Globus pallidus (tissue), 1 donor: ENCODE results near the gene RNU1-1.
"Not testable (repeated sequence)": the region's sequence is repeated elsewhere in the genome, so short reads cannot be mapped to it uniquely, and the experiment has no call there.

ENCODE experiments used
- DNase-seq: peaks from one replicate; pipeline ENCODE4 v3.0.0-alpha.2; 2015; ENCODE audit warnings: low spot score

RNU1-1 gene

DNA sequence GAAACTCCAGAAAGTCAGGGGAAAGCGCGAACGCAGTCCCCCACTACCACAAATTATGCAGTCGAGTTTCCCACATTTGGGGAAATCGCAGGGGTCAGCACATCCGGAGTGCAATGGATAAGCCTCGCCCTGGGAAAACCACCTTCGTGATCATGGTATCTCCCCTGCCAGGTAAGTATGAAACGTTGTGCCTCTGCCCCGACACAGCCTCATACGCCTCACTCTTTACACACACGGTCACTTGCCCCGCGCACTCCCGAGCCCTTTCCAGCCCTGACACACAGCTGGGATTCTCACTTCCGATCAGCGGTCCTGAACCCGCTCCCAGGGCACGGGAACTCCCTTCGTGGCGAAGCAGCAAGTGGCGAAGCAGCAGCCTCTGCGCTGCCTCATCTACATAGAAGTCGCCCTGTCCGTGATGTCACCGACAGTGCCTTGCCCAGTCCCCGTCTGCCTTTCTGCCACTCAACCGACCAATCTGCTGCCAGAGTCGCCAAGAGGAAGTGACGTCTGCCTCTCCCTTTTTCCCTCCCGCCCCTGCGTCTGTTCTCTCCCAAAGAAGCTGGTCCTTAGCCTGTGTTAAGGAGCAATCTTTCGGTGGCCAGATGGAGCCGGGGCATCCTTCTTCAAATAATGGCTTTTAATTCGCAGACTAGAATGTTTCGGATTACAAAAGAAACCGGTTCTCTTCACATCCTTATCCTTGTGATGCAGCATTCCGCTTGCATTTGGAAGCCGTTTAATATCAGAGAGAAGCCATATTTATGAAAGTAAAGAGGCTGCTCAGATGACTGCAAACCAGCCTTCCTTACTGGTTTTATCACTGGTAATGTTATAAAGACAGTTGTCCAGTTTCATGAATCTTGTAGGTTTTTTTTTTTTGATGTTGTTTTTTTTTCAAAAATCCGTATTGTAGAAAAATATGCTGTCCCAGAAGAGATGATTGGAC lies at the start of gene RNU1-1:
TSS of gene RNU1-1 (minus strand) at position 179 of the 949 bp plus-strand sequence.
- peak; percentile 79 for DNase-seq

DNA sequence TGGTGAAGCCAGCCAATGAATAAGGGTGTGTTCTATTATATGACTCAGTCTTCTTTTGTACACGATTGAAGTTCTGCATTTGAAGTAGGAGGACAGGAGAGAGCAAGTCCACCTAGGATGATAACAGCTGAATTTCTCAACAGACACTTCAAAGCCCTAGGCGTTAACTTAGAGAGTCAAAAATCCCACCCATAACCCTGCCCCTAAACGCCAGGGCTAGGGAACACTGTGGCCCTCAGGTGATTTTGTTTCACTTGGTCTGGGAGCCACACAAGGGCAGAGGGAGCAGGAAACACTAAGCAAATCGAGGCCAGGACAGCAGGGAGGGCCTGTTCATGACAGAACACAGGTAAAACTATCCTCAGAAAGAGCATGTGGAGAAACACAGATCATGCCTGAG lies 47.0 kb upstream of the RNU1-1 start:
- DNase-seq = not testable (repeated sequence)

GRCh38 chr1:16560498-16560897 lies 46.4 kb upstream of the RNU1-1 start:
- DNase-seq = not testable (repeated sequence)

DNA sequence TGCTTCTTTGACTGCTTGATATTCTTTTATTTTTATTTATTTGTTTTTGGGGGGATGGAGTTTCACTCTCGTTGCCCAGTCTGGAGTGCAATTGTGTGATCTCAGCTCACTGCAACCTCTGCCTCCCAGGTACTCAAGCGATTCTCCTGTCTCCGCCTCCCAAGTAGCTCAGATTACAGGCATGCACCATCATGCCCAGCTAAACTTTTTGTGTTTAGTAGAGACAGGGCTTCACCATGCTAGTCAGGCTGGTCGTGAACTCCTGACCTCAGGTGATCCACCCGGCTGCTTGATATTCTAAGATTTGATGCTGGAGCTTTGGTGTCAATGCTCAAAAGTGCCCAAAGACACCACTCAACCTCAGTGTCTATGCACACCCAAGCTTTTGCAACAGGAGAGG lies 45.6 kb upstream of the RNU1-1 start:
- not testable (repeated sequence) for DNase-seq

- DNase-seq = not testable (repeated sequence)
Measured at GRCh38 chr1:16557034-16557433, 42.9 kb upstream of the RNU1-1 start.

GRCh38 chr1:16553244-16553643 lies 39.2 kb upstream of the RNU1-1 start:
- not testable (repeated sequence) for DNase-seq

DNA sequence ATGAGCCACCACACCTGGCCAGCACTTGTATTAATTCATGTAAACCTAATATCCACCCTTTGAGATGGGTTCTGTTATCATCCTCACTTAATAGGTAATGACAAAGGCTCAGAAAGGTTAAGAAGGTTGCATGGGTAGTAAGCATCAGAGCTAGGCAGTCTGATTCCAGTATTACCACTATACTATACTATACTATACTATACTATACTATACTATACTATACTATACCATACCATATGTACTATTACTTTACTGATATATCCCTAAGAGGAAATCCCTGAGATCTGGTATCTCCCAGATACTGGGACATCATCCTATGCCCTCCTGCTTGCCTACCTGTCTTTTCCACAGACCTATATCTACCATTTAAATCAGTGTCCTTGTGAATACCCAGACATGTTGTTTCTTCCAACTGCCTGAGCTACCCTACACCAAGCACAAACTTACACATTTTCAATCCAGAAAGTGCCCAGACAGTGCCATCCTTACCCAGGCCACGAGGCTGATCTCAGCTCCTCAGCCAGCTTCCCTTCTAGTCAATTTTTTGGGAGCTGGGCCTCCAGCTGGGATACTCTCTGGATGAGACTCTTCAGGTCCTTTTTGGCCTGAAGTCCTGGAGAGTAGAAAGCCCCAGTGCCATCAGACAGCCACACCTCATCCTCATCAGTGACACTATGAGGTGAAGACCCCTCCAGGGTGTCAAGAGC lies 36.3 kb upstream of the RNU1-1 start:
- not testable (repeated sequence) for DNase-seq

DNA sequence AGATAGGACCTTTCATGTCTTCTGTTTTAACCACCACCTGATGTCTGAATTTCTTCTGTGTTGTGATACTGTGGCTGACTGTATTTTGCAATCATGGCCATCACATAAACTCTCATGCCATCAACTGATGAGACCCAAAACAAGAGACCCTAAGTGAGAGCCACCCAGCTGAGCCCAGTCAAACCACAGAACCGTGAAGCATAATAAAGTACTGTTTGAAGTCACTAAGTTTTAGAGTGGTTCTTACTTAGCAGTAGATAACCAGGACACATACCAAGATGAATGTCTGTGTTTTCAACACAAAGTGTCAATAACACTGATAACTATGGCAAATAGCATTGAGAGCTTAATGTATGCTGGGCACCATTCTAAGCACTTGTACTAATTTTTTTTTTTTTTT lies 35.5 kb upstream of the RNU1-1 start:
- DNase-seq = not testable (repeated sequence)

GRCh38 chr1:16547502-16548241 lies 33.6 kb upstream of the RNU1-1 start:
- not testable (repeated sequence) for DNase-seq

GRCh38 chr1:16545682-16546095 lies 31.6 kb upstream of the RNU1-1 start:
- not testable (repeated sequence) for DNase-seq

GRCh38 chr1:16540421-16540893 lies 26.4 kb upstream of the RNU1-1 start:
- not testable (repeated sequence) for DNase-seq

DNA sequence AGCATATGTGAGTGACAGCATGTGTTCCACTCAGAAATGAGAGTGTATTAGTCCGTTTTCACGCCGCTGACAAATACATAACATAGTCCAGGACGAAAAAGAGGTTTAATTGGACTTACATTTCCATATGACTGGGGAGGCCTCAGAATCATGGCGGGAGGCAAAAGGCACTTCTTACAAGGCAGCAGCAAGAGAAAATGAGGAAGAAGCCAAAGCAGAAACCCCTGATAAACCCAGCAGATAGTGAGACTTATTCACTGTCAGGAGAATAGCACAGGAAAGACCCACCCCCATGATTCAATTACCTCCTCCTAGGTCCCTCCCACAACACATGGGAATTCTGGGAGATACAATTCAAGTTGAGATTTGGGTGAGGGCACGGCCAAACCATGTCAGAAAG lies 23.4 kb upstream of the RNU1-1 start:
- not testable (repeated sequence) for DNase-seq

DNA sequence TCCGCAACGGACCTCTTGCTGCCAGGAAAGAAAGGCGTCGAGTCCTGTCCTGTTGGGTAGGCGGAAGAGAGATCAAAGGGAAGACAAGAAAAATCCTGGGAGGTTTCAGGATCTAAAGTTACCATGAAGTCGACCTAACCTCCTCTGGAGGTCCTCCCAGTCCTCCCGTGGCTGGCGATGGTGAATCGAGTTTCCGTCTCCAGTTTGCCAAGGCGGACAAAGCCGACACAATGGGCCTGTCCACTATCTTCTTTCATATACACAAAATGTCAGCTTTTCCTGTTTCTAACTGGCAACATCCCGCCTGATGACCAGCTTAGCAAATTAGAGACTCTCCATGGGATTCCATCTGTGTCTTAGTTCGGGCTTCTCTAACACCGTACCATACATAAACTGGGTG lies 22.7 kb upstream of the RNU1-1 start:
- DNase-seq = not testable (repeated sequence)

- not testable (repeated sequence) for DNase-seq
Measured at GRCh38 chr1:16535898-16536297, 21.8 kb upstream of the RNU1-1 start.

- not testable (repeated sequence) for DNase-seq
Measured at GRCh38 chr1:16535487-16535886, 21.4 kb upstream of the RNU1-1 start.

DNA sequence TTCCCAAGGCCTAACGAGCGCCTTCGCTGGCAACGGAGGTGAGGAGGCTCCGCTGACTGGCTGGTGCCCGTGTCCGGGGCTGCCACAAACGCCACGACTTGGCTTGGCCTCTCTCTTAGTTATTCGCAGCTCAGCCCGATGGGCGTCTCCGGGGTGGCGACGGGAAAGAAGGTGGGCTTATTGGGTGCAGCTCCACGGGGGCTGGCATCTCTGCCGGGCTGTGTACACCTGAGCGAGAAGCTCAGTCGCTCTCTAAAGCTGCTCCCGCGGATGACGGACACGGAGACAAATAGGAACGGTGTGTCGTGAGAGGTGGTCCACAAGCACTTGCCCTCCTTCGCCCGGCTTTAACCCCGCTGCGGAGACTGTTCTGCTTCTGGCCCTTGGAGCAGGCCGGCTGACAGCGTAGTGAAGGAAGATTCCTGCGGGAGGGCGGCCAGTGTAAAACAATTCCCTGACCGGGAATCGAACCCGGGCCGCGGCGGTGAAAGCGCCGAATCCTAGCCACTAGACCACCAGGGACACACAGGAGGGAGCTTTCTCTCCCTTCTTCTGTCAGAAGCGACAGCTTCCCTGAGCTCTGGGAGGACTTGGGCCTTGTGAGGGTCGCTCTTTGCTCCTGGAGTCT lies 20.9 kb upstream of the RNU1-1 start:
- peak; percentile 33 for DNase-seq

DNA sequence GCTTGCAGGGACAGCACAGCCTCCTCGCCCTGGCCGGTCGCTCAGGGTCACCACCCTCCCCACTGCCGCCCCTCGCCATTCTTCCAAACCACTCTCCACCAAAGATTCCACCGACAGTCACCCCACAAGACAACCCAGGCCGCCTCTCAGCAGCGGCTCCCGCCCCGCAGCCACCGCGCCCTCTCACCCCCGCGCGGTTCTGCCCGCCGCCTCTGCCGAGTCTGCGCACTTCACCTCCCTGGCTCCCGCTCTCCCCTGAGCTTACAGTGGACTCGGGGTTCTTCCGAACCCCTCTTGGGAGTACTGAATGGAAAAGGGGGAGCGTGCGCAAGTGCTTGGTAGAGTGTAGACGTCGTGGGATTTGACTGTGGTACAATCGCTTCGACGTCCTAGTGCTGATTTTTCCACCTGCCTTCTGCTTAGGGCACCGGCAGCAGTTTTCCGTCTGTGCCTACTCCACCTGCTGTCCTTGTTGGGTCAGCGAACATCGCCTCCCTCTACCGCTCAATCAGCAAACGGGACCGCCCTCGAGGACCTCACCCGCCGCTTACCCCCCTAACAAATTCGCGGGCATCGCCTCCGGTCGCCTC lies 20.2 kb upstream of the RNU1-1 start:
- not testable (repeated sequence) for DNase-seq

DNA sequence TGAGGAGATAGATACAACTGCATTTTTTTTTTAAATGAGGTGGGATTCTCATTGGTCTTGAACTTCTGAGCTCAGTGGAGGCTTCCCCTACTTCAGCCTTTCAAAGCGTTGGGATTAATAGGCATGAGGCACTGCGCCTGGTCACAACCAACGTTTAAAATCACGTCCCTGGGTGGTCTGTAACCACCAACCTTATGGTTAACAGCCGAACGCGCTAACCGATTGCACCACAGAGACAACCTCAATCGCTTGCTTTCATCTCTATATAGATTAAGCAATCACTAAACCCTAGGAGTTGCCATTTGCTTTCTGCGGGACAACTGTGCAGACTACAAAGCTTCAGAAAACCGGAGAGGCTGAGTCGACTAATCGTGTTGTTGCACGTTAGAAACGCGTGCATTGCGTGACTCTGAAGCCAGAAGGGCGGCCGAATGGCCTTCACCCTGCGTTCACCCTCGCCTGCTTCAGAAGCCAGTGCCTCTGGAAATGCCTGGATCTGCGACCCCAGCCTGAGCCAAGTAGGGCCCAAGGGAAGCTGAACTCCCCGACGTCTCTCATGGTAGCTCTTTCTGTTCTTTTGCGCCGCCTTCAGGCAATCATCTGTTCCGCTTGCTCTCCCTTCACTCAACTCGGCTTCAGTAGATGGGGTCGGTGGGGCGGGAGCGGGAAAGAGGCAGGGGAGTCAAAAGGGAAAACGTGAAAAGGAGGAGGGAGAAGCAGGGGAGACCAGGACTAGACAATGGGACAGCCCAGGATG lies 18.3 kb upstream of the RNU1-1 start:
- DNase-seq = not testable (repeated sequence)

- not testable (repeated sequence) for DNase-seq
Measured at GRCh38 chr1:16528338-16528737, 14.3 kb upstream of the RNU1-1 start.

DNA sequence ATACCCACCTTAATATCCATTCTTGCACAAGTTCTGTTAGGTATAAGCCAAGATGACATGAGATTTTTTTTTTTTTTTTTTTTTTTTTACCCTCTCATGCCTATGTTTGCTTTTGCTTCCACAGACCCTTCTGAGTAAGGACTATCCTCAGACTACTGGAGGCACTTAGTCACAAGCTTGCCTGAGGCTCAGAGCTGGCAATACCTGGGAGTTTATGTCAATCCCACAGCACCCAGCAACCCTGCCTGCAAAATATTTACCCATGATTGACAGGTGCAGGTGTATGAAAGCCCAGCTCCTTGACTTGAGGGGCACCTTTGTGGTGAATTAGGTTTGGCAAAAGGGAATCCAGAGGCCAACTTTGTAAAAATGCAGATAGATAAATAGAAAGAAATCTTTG lies 11.7 kb upstream of the RNU1-1 start:
- DNase-seq = not testable (repeated sequence)
